K562 (cell line): ENCODE measurements around the gene PPP1R13B. TPM values are rescaled to one million over a fixed set of nuclear protein-coding genes. Genes with fewer than 3 reads are reported as not detected.

Experiments used
- ATAC-seq: fragments of 200-7000 bp; cut with Tn5 transposase; 3 replicates; pipeline ENCODE4 v1.9.1; 2020; ENCODE audit warnings: moderate library complexity
- BruUV-seq: library from RNA; stranded (reverse); fragments of 400-500 nt; replicated peaks from 2 replicates; lab custom pipeline; 2021; lab: Mats Ljungman, UMichigan
- CTCF ChIA-PET: fragments of 300-600 bp; formaldehyde crosslinking; extraction: SDS; loops from one replicate; lab custom pipeline; 2021; ENCODE audit warnings: low intra/inter-chr PET ratio; lab: Yijun Ruan, JAX
- POLR2A ChIA-PET: fragments of 300-600, 350-650 bp; sonication (Branson Sonifier 250); formaldehyde crosslinking; extraction: SDS; loops from one replicate; lab custom pipeline; 2021; ENCODE audit warnings: antibody characterized with exemption, inconsistent platforms; lab: Yijun Ruan, JAX
- DNase-seq, 4 experiments: peaks; one replicate each; pipeline versions ENCODE4 v3.0.0 to v3.0.0-alpha.2; 2011 to 2018; ENCODE audit warnings: low spot score in 3 of 4, mixed read lengths in 3 of 4; ENCODE audit errors: extremely low read depth in 1 of 4
- FAIRE-seq: peaks from 2 replicates; lab custom pipeline; 2011; peaks lifted over from hg19 to GRCh38; lab: Jason Lieb, UNC
- H2AFZ ChIP-seq: 2 replicates; pipeline ENCODE4 v1.6.0; 2011; ENCODE audit warnings: low read depth, low read length, control low read depth, inconsistent platforms
- H3K27ac ChIP-seq: fragments of 200-600 bp; 3 replicates; pipeline ENCODE4 v1.8.0; 2011; ENCODE audit warnings: low read depth, mild to moderate bottlenecking, control low read depth, inconsistent platforms, low read length, moderate library complexity, mixed read lengths; ENCODE audit errors: extremely low read depth
- H3K27me3 ChIP-seq, 2 experiments: fragments of 300-600 bp in 1 of 2; 2 replicates in 1 of 2; 3 replicates in 1 of 2; pipeline versions ENCODE4 v1.6.0 to v1.8.0; 2011; ENCODE audit warnings: inconsistent platforms in 2 of 2, low read length in 2 of 2, mild to moderate bottlenecking in 1 of 2, mixed read lengths in 1 of 2, moderate library complexity in 1 of 2; ENCODE audit not compliant: control insufficient read depth in 2 of 2, insufficient read depth in 2 of 2
- H3K36me3 ChIP-seq: fragments of 300-600 bp; 3 replicates; pipeline ENCODE4 v1.8.0; 2011; ENCODE audit warnings: mild to moderate bottlenecking, low read length, inconsistent platforms; ENCODE audit not compliant: control insufficient read depth, insufficient read depth
- H3K4me1 ChIP-seq, 2 experiments: fragments of 200-600 bp in 1 of 2; replicated peaks in 1 of 2; 2 replicates in 1 of 2; 3 replicates in 1 of 2; pipeline versions ENCODE4 v1.5.1 to v1.8.0; 2011; ENCODE audit warnings: inconsistent platforms in 2 of 2, low read length in 2 of 2, mild to moderate bottlenecking in 1 of 2, mixed read lengths in 1 of 2, moderate library complexity in 1 of 2; ENCODE audit not compliant: control insufficient read depth in 2 of 2, insufficient read depth in 2 of 2
- H3K4me2 ChIP-seq: 2 replicates; pipeline ENCODE4 v1.6.1; 2011; ENCODE audit warnings: low read length, control low read depth, inconsistent platforms, mixed read lengths; ENCODE audit not compliant: insufficient read depth
- H3K4me3 ChIP-seq: fragments of 200-600 bp; sonication (generic), shearing (Covaris generic); 2 replicates; pipeline ENCODE4 v1.5.1; 2016; ENCODE audit warnings: control low read depth, inconsistent platforms
- H3K79me2 ChIP-seq: fragments of 200-600 bp; 3 replicates; pipeline ENCODE4 v1.8.0; 2011; ENCODE audit warnings: low read length, inconsistent platforms; ENCODE audit not compliant: control insufficient read depth, insufficient read depth
- H3K9ac ChIP-seq, 2 experiments: 2 replicates each; pipeline versions ENCODE4 v1.6.0 to v1.6.1; 2011; ENCODE audit warnings: low read depth in 2 of 2, low read length in 2 of 2, control low read depth in 1 of 2, inconsistent platforms in 1 of 2, mild to moderate bottlenecking in 1 of 2, mixed read lengths in 1 of 2; ENCODE audit not compliant: insufficient read depth in 1 of 2
- H3K9me1 ChIP-seq: one replicate; pipeline ENCODE4 v1.6.0; 2011; ENCODE audit warnings: inconsistent platforms, mild to moderate bottlenecking, low read length, moderate library complexity; ENCODE audit not compliant: control insufficient read depth, insufficient read depth
- H3K9me3 ChIP-seq: replicated peaks from 2 replicates; pipeline ENCODE4 v1.5.1; 2011; ENCODE audit warnings: low read depth, low read length, inconsistent platforms; ENCODE audit not compliant: control insufficient read depth, insufficient read depth
- H4K20me1 ChIP-seq: replicated peaks from 2 replicates; pipeline ENCODE4 v1.6.1; 2011; ENCODE audit warnings: low read length, inconsistent platforms, mixed read lengths; ENCODE audit not compliant: control insufficient read depth, insufficient read depth
- CBX1 ChIP-seq: sonication (generic); IDR thresholded peaks from 2 replicates; pipeline ENCODE4 v1.6.1; 2016; ENCODE audit warnings: antibody characterized with exemption, low read depth, mild to moderate bottlenecking
- CBX3 ChIP-seq, 2 experiments: IDR thresholded peaks; 1 replicate in 1 of 2; 2 replicates in 1 of 2; pipeline ENCODE4 v1.6.1; 2012; ENCODE audit warnings: inconsistent platforms in 2 of 2, low read length in 2 of 2, borderline replicate concordance in 1 of 2, control low read depth in 1 of 2
- MAX ChIP-seq: sonication (generic); formaldehyde crosslinking; IDR thresholded peaks from 2 replicates; pipeline ENCODE4 v1.9.0; 2022; ENCODE audit warnings: mild to moderate bottlenecking, missing genetic modification reagents
- MBD2 ChIP-seq: sonication (generic); IDR thresholded peaks from 2 replicates; pipeline ENCODE4 v1.6.1; 2016; ENCODE audit warnings: low read depth, borderline replicate concordance
- NCOA2 ChIP-seq, 2 experiments: fragments of 450-650 bp; IDR thresholded peaks; 2 replicates each; pipeline ENCODE4 v1.6.1; 2018; ENCODE audit warnings: mild to moderate bottlenecking in 2 of 2, moderate library complexity in 1 of 2; ENCODE audit not compliant: partially characterized antibody in 2 of 2
- PHF20 ChIP-seq: fragments of 450-650 bp; IDR thresholded peaks from 2 replicates; pipeline ENCODE4 v1.6.1; 2018; ENCODE audit not compliant: partially characterized antibody
- POLR2B ChIP-seq: fragments of 450-650 bp; IDR thresholded peaks from 2 replicates; pipeline ENCODE4 v1.6.1; 2018; ENCODE audit warnings: low read depth; ENCODE audit not compliant: partially characterized antibody
- POLR3A ChIP-seq: IDR thresholded peaks from 2 replicates; pipeline ENCODE4 v1.6.1; 2011; ENCODE audit warnings: borderline replicate concordance, mild to moderate bottlenecking, moderate library complexity; ENCODE audit not compliant: insufficient read length, insufficient read depth; ENCODE audit errors: extremely low read depth
- POLR3G ChIP-seq: IDR thresholded peaks from 2 replicates; pipeline ENCODE4 v1.6.1; 2011; ENCODE audit not compliant: insufficient read length, insufficient replicate concordance; ENCODE audit errors: extremely low read depth
- RUNX1 ChIP-seq: sonication (generic); IDR thresholded peaks from 2 replicates; pipeline ENCODE4 v1.6.1; 2016; ENCODE audit warnings: antibody characterized with exemption, low read depth
- SAFB2 ChIP-seq: fragments of 200-400 bp; formaldehyde crosslinking; IDR thresholded peaks from 2 replicates; pipeline ENCODE4 v1.6.1; 2018; ENCODE audit warnings: borderline replicate concordance, low read length, low read depth, moderate library complexity; ENCODE audit not compliant: severe bottlenecking
- SMARCA4 ChIP-seq: fragments of 450-650 bp; IDR thresholded peaks from 2 replicates; pipeline ENCODE4 v1.6.1; 2016
- XRCC5 ChIP-seq: fragments of 200-400 bp; formaldehyde crosslinking; IDR thresholded peaks from 2 replicates; pipeline ENCODE4 v1.6.1; 2017; ENCODE audit warnings: low read depth, mild to moderate bottlenecking, low read length
- ZBTB7A ChIP-seq: IDR thresholded peaks from 2 replicates; pipeline ENCODE4 v1.6.1; 2011; ENCODE audit warnings: low read depth, mild to moderate bottlenecking, low read length, moderate library complexity, borderline replicate concordance; ENCODE audit not compliant: control insufficient read depth
- ZNF140 ChIP-seq: fragments of 250-450 bp; sonication (Bioruptor Pico); IDR thresholded peaks from 2 replicates; pipeline ENCODE4 v1.8.0; 2021; ENCODE audit warnings: moderate library complexity, mild to moderate bottlenecking, inconsistent platforms
- ZNF224 ChIP-seq: sonication (generic); formaldehyde crosslinking; IDR thresholded peaks from 2 replicates; pipeline ENCODE4 v1.8.0; 2022; ENCODE audit warnings: mild to moderate bottlenecking, missing genetic modification reagents
- ZNF232 ChIP-seq: sonication (generic); formaldehyde crosslinking; IDR thresholded peaks from 2 replicates; pipeline ENCODE4 v1.8.0; 2022; ENCODE audit warnings: mild to moderate bottlenecking, missing genetic modification reagents
- ZNF717 ChIP-seq: fragments of 250-450 bp; sonication (Bioruptor Pico); IDR thresholded peaks from 2 replicates; pipeline ENCODE4 v1.5.0; 2021
- ZNF766 ChIP-seq: fragments of 200-800 bp; sonication (Bioruptor generic); conservative IDR thresholded peaks from 2 replicates; pipeline ENCODE4 v1.6.1; 2016; ENCODE audit warnings: missing genetic modification characterization, missing compliant biosample characterization
- WGBS: fragments of 100-300 bp; shearing (Covaris generic); methylation state at CpG from one replicate; pipeline ENCODE4 v1.1.6; 2016; ENCODE audit warnings: low coverage, mixed read lengths; ENCODE audit not compliant: insufficient coverage; ENCODE audit errors: missing lambda C conversion rate; 5-methylcytosine and 5-hydroxymethylcytosine counted together
- in situ Hi-C: fragments of 300-500 bp; cut with MboI; formaldehyde crosslinking; loops from 4 replicates; pipeline ENCODE4 v1.15.0; 2018; ENCODE audit warnings: inconsistent platforms, mixed read lengths
- intact Hi-C: fragments of 100-400 bp; cut with micrococcal nuclease; formaldehyde crosslinking; loops from 2 replicates; pipeline ENCODE4 v1.14.2; 2022
- polyA plus RNA-seq, 8 experiments: library from polyadenylated mRNA; depleted of rRNA in 4 of 8; stranded (reverse) in 5 of 8; unstranded in 3 of 8; fragments of >200 nt; fragmentation: Nextera tagmentation in 2 of 8; fragmentation: Illumina TruSeq in 1 of 8; extraction: Ambion mirVana in 2 of 8; extraction: Trizol in 1 of 8; gene quantifications; 2 replicates each; pipeline versions ENCODE4 v1.2.1 to v1.2.3, GENCODE V29; 2011 to 2014; ENCODE audit warnings: inconsistent platforms in 1 of 8, missing spikeins in 1 of 8
- total RNA-seq, 7 experiments: library from RNA; depleted of rRNA in 6 of 7; stranded (reverse); fragments of >200 nt in 6 of 7; fragmentation: Illumina TruSeq in 2 of 7; extraction: Trizol in 2 of 7; gene quantifications; 2 replicates each; pipeline versions ENCODE4 v1.2.1 to v1.2.3, GENCODE V29; 2011 to 2021; ENCODE audit warnings: low replicate concordance in 1 of 7
- TF ChIP-seq, protein P1 (sequence below): fragments of 250-450 bp; sonication (Bioruptor Pico); IDR thresholded peaks from 2 replicates; pipeline ENCODE4 v1.8.0; 2022; ENCODE audit warnings: moderate library complexity, mild to moderate bottlenecking, inconsistent platforms

PPP1R13B gene
- total and polyA plus RNA-seq, 9 of the 15 experiments (the other 6 are each of a cell fraction or from before 2014, with no cell fraction given), result 0.03 to 1.7 (median 0.15) TPM

DNA sequence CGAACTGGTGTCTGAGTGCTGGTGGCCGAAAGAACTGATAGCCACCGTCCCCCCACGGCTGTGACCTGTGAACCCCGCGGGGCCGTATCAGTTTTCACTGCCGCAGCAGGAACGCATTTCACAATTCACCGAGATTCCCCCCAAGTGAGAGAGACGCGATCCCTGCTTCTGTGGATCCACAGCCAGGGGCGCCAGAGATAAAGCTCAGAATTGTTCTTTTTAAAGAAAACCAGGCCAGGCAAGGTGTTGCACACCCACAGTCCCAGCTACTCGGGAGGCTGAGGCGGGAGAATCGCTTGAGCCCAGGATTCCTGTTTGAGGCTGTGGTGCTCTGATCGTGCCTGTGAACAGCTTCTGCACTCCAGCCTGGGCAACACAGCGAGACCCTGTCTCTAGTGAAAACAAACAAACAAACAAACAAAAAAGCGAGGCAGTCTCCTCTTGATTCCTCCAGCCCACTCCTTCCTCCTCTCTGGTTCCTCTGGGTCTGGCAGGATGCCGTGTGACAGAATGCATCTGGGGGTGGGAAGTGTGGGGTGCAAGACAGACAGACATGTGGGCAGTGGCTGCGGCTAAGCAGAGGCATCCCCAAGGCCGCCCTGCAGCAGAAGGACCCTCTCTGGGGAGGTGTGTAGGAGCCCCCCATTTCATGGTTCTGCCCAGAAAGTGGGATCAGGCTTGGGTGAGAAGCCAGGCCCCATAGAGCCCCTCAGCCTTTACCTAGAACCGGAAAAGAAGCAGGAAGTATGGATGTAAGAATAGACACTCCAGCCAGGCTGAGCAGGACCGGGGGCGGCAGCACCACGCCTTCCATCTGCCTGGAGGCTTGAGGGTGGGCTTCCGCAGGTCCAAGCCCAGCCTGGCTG, 39.2 kb upstream of the PPP1R13B start (continued):
- peak; percentile 40; the same call in 1 of the 2 replicates for TF ChIP-seq SMARCA4
- TF ChIP-seq ZNF232 (CRISPR knock-in tag), result no peak
- no peak for TF ChIP-seq CBX3 (IDR thresholded peaks at IDR 0.05; ENCODE audit: borderline replicate concordance in 1 of 2, low read length in 2 of 2)
- no peak for TF ChIP-seq PHF20

DNA sequence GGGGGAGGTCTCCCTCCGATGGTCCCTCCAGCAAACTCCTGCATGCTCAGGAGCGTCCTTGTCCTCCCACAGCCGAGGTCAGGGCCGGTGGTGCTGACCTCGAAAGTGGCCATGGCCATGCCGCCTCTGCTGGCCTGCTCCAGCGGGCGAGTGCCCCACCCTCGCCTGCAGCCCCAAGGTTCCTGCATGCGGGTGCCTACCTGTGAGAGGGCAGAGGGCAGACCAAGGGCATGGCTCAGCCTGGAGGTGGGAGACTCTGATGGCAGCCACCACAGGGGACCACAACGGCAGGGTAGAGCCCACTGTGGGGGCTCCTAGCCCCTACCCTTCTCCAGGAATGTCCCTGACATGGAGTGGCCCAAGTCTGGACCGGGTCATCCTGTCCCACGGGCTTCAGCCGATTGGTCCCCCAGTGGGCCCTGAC, 38.1 kb upstream of the PPP1R13B start:
- Histone ChIP-seq H3K4me2 (no peak overlapping the region), H3K27me3 (peaks cover 0 to 24% of the 10 kb centered on the region in 2 experiments; a peak in 2 of 5 replicates), H2AFZ (no peak overlapping the region), H3K36me3 (no peaks in the 10 kb centered on the region), H3K27ac (no peak overlapping the region), H3K9ac (no peak overlapping the region), H3K4me3 (no peak overlapping the region), H3K9me3 (no peaks in the 10 kb centered on the region), H3K4me1 (peaks cover 4 to 43% of the 10 kb centered on the region in 2 experiments; a peak in 4 of 5 replicates), H3K79me2 (no peaks in the 10 kb centered on the region), H4K20me1 (no peaks in the 10 kb centered on the region; the same call in 1 of the 2 replicates), H3K9me1 (no peaks in the 10 kb centered on the region)
- ATAC-seq (no peak), FAIRE-seq (no peak), DNase-seq (no peak)
- BruUV-seq, result no TSS peak
- CTCF ChIA-PET, result no interaction called here
- WGBS, result 11% methylated on average over 14 of the region's 14 CpGs
- in situ Hi-C loops (no loop called here), intact Hi-C loops (no loop called here)
- POLR2A ChIA-PET, result no interaction called here
- TF ChIP-seq POLR3G (no peak), SAFB2 (no peak), NCOA2 (IDR thresholded peaks at IDR 0.05; ENCODE audit: partially characterized antibody in 2 of 2) (no peak), MBD2 (no peak), POLR2B (no peak), ZBTB7A (no peak), ZNF717 (CRISPR knock-in tag) (no peak), RUNX1 (no peak), ZNF766 (no peak), CBX1 (no peak), POLR3A (no peak), MAX (no peak), ZNF140 (CRISPR knock-in tag) (no peak), XRCC5 (no peak), ZNF224 (CRISPR knock-in tag) (no peak)
- TF ChIP-seq, protein P1, sequence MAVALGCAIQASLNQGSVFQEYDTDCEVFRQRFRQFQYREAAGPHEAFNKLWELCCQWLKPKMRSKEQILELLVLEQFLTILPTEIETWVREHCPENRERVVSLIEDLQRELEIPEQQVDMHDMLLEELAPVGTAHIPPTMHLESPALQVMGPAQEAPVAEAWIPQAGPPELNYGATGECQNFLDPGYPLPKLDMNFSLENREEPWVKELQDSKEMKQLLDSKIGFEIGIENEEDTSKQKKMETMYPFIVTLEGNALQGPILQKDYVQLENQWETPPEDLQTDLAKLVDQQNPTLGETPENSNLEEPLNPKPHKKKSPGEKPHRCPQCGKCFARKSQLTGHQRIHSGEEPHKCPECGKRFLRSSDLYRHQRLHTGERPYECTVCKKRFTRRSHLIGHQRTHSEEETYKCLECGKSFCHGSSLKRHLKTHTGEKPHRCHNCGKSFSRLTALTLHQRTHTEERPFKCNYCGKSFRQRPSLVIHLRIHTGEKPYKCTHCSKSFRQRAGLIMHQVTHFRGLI (CRISPR knock-in tag), result no peak
